ENCODE data around the gene PTPRM. TPM values are rescaled to one million over a fixed set of nuclear protein-coding genes. Genes with fewer than 3 reads are reported as not detected.

PTPRM gene
- total RNA-seq, 4 donors from 2014 or later, result 170 to 198 (median 182) TPM

GRCh38 chr18:7919565-7919964 is 352.4 kb downstream of the PTPRM start:
- 98 to 100% methylated on average over 2 of the region's 2 CpGs for WGBS, 2 donors
- intact Hi-C loops (cut with DNase I), result no loop called here
- TF ChIP-seq, protein P1, sequence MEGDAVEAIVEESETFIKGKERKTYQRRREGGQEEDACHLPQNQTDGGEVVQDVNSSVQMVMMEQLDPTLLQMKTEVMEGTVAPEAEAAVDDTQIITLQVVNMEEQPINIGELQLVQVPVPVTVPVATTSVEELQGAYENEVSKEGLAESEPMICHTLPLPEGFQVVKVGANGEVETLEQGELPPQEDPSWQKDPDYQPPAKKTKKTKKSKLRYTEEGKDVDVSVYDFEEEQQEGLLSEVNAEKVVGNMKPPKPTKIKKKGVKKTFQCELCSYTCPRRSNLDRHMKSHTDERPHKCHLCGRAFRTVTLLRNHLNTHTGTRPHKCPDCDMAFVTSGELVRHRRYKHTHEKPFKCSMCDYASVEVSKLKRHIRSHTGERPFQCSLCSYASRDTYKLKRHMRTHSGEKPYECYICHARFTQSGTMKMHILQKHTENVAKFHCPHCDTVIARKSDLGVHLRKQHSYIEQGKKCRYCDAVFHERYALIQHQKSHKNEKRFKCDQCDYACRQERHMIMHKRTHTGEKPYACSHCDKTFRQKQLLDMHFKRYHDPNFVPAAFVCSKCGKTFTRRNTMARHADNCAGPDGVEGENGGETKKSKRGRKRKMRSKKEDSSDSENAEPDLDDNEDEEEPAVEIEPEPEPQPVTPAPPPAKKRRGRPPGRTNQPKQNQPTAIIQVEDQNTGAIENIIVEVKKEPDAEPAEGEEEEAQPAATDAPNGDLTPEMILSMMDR (IDR thresholded peaks at IDR 0.05), result no peak
- TF ChIP-seq POLR2A (IDR thresholded peaks at IDR 0.05), result no peak

DNA sequence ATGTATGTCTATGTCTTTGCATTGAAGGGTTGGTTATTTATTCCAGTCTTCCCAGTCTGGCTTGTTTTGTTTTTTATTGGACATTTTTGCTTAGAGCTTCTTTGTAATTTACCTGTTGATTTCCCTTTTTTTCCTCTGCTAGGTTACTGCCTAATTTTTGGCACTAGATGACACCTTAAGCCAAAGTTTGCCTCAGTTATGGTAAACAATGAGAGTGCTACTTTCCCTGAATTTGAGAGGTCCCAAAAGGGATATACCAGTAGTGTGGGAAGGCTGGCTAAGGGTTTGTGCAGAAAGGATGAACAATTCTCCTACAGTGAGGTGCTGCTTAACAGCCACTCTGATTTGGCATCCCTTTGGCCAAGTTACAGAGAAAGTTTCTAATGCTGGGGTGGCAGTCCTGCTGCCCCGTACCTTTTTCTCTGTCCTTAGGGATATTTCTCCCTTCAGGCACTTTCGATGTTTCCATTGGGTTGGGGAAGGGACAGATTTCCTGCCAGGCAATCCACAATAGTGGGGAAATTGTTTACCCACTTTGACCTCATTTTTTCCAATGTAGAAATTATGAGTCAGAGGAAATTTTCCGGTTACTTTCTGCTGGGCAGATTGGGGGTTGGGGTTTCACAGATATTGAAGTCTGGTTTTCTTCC is 354.9 kb downstream of the PTPRM start:
- H3K36me3 ChIP-seq, result no peaks in the 10 kb centered on the region
- H3K4me3 ChIP-seq (replicated peaks in 1 of 3), result no peak overlapping the region
- WGBS, 2 donors, result 63 to 84% methylated on average over 3 of the region's 3 CpGs
- no peak for DNase-seq
- H3K27ac ChIP-seq, result peak overlapping the region in 2 of 3 donors; percentile 29 to 38
- H3K9me3 ChIP-seq, result no peaks in the 10 kb centered on the region
- peaks cover 4 to 15% of the 10 kb centered on the region in 2 donors for H3K4me1 ChIP-seq
- intact Hi-C loops (cut with DNase I), result no loop called here
- TF ChIP-seq, protein P1 (IDR thresholded peaks at IDR 0.05), result no peak
- no peaks in the 10 kb centered on the region for H3K27me3 ChIP-seq

More at GRCh38 chr18:7919565-7919964, 352.4 kb downstream of the PTPRM start:
- no peak overlapping the region for H3K4me3 ChIP-seq (replicated peaks in 1 of 3)
- no peaks in the 10 kb centered on the region for H3K36me3 ChIP-seq
- H3K4me1 ChIP-seq, result peaks cover 14 to 18% of the 10 kb centered on the region in 2 donors
- H3K27ac ChIP-seq, result no peak overlapping the region
- DNase-seq, result no peak
- H3K9me3 ChIP-seq, result no peaks in the 10 kb centered on the region
- no peaks in the 10 kb centered on the region for H3K27me3 ChIP-seq

- Histone ChIP-seq H3K9me3 (no peaks in the 10 kb centered on the region), H3K4me3 (replicated peaks in 1 of 3) (no peak overlapping the region), H3K4me1 (peaks cover 4 to 15% of the 10 kb centered on the region in 2 donors), H3K27me3 (no peaks in the 10 kb centered on the region), H3K36me3 (no peaks in the 10 kb centered on the region), H3K27ac (peak overlapping the region in 1 of 3 donors; percentile 26)
- intact Hi-C loops (cut with DNase I), result no loop called here
- TF ChIP-seq POLR2A (IDR thresholded peaks at IDR 0.05), result no peak
- TF ChIP-seq, protein P1 (IDR thresholded peaks at IDR 0.05), result no peak
- WGBS, 2 donors, result 97% methylated on average over 4 of the region's 4 CpGs
- peak in 1 of 2 donors; percentile 21 for DNase-seq
Measured at GRCh38 chr18:7923105-7923504, 356.0 kb downstream of the PTPRM start.

DNA sequence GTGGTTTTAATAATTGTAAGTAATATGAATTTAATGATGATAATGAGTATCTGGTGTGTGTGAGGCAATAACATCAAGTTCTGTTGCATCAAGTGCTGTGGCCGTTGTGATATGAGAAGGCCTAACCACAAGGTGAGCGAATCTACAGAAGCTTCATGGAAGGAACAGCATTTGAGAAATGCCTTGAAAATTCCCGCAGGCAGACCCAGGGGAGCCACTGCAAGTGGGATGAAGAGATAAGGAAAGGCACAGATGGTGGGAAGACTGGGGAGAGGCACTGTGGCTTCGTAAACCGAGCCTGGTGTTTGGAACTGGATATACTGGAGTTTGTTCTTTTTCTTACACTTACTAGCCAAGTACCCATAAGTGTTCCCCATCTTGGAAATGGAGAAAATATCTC is 357.5 kb downstream of the PTPRM start:
- no peak overlapping the region for H3K4me3 ChIP-seq (replicated peaks in 1 of 3)
- TF ChIP-seq, protein P1 (IDR thresholded peaks at IDR 0.05), result no peak
- no peak for TF ChIP-seq POLR2A (IDR thresholded peaks at IDR 0.05)
- H3K9me3 ChIP-seq, result no peaks in the 10 kb centered on the region
- no peak overlapping the region for H3K27ac ChIP-seq
- H3K27me3 ChIP-seq, result no peaks in the 10 kb centered on the region
- H3K36me3 ChIP-seq, result no peaks in the 10 kb centered on the region
- 88 to 89% methylated on average over 5 of the region's 5 CpGs for WGBS, 2 donors
- intact Hi-C loops (cut with DNase I), result no loop called here
- DNase-seq, result no peak
- H3K4me1 ChIP-seq, result peaks cover 9 to 25% of the 10 kb centered on the region in 2 donors

- no peak for DNase-seq
- TF ChIP-seq, protein P1 (IDR thresholded peaks at IDR 0.05), result peak in 1 of 6 experiments; percentile 14
- TF ChIP-seq POLR2A (IDR thresholded peaks at IDR 0.05), result no peak
- Histone ChIP-seq H3K4me1 (peaks cover 9 to 25% of the 10 kb centered on the region in 2 donors), H3K27me3 (no peaks in the 10 kb centered on the region), H3K4me3 (replicated peaks in 1 of 3) (no peak overlapping the region), H3K36me3 (no peaks in the 10 kb centered on the region), H3K27ac (no peak overlapping the region), H3K9me3 (no peaks in the 10 kb centered on the region)
- WGBS, 2 donors, result 71 to 80% methylated on average over 4 of the region's 4 CpGs
- intact Hi-C loops (cut with DNase I), result no loop called here
Measured at GRCh38 chr18:7926526-7926925, 359.4 kb downstream of the PTPRM start.
